Naive B cell (primary cell): ENCODE data around the gene LMX1B. TPM values are rescaled to one million over a fixed set of nuclear protein-coding genes. Genes with fewer than 3 reads are reported as not detected.
"Not testable (repeated sequence)": the region's sequence is repeated elsewhere in the genome, so short reads cannot be mapped to it uniquely, and the experiment has no call there.

Source experiments
- ATAC-seq, 2 donors: fragments of 150-1000 bp; cut with Tn5 transposase; 2 replicates each; pipeline ENCODE4 v1.10.0; 2021; ENCODE audit warnings: low read depth in 2 of 2, mild to moderate bottlenecking in 2 of 2, moderate library complexity in 2 of 2
- DNase-seq: peaks from one replicate; pipeline ENCODE4 v3.0.0; 2022
- H3K27ac Mint-ChIP-seq, 6 donors: one replicate each; pipeline ENCODE4 v1.8.0; 2020 to 2022; ENCODE audit warnings: mild to moderate bottlenecking in 6 of 6, mixed read lengths in 6 of 6, moderate library complexity in 5 of 6, inconsistent platforms in 2 of 6
- H3K27me3 Mint-ChIP-seq, 3 donors: one replicate each; pipeline ENCODE4 v1.8.0; 2021 to 2022; ENCODE audit warnings: mixed read lengths in 3 of 3, mild to moderate bottlenecking in 1 of 3
- H3K36me3 Mint-ChIP-seq, 2 donors: one replicate each; pipeline ENCODE4 v1.8.0; 2020 to 2022; ENCODE audit warnings: mixed read lengths in 2 of 2, inconsistent platforms in 1 of 2, mild to moderate bottlenecking in 1 of 2
- H3K4me1 Mint-ChIP-seq, 3 donors: one replicate each; pipeline ENCODE4 v1.8.0; 2020 to 2022; ENCODE audit warnings: mixed read lengths in 3 of 3, inconsistent platforms in 1 of 3, mild to moderate bottlenecking in 1 of 3, moderate library complexity in 1 of 3
- H3K4me3 Mint-ChIP-seq, 8 donors: one replicate each; pipeline ENCODE4 v1.8.0; 2020 to 2022; ENCODE audit warnings: mild to moderate bottlenecking in 8 of 8, mixed read lengths in 8 of 8, moderate library complexity in 8 of 8, inconsistent platforms in 2 of 8
- H3K9me3 Mint-ChIP-seq, 7 donors: one replicate each; pipeline ENCODE4 v1.8.0; 2020 to 2022; ENCODE audit warnings: mixed read lengths in 7 of 7, mild to moderate bottlenecking in 5 of 7, inconsistent platforms in 2 of 7, moderate library complexity in 1 of 7
- polyA plus RNA-seq, 6 donors: library from polyadenylated mRNA; unstranded; fragments of 300-500 nt; fragmentation: Illumina TruSeq; gene quantifications; one replicate each; pipeline ENCODE4 v1.2.3, GENCODE V29; 2021; ENCODE audit warnings: low read depth in 6 of 6

LMX1B gene
- polyA plus RNA-seq, 6 donors from 2014 or later: not detected

- H3K27ac Mint-ChIP-seq: no peak overlapping the region
- no peaks in the 10 kb centered on the region for H3K9me3 Mint-ChIP-seq
- ATAC-seq (no peak), DNase-seq (no peak)
- peaks cover 57 to 98% (median 91%) of the 10 kb centered on the region in 3 donors for H3K27me3 Mint-ChIP-seq
- no peak overlapping the region for H3K4me3 Mint-ChIP-seq
- H3K36me3 Mint-ChIP-seq: no peaks in the 10 kb centered on the region
- no peaks in the 10 kb centered on the region for H3K4me1 Mint-ChIP-seq
Measured at GRCh38 chr9:126650404-126651341, 36.9 kb downstream of the LMX1B start.

GRCh38 chr9:126652140-126652582, 38.4 kb downstream of the LMX1B start:
- no peak overlapping the region for H3K4me3 Mint-ChIP-seq
- H3K9me3 Mint-ChIP-seq: no peaks in the 10 kb centered on the region
- no peak overlapping the region for H3K27ac Mint-ChIP-seq
- DNase-seq (no peak), ATAC-seq (no peak)
- no peaks in the 10 kb centered on the region for H3K4me1 Mint-ChIP-seq
- peaks cover 55 to 97% (median 91%) of the 10 kb centered on the region in 3 donors for H3K27me3 Mint-ChIP-seq
- H3K36me3 Mint-ChIP-seq: no peaks in the 10 kb centered on the region

- DNase-seq (no peak), ATAC-seq (no peak)
- Mint-ChIP-seq H3K9me3 (no peaks in the 10 kb centered on the region), H3K4me1 (no peaks in the 10 kb centered on the region), H3K4me3 (no peak overlapping the region), H3K27me3 (peaks cover 44 to 87% (median 87%) of the 10 kb centered on the region in 3 donors), H3K36me3 (no peaks in the 10 kb centered on the region), H3K27ac (no peak overlapping the region)
Measured at GRCh38 chr9:126654124-126654523, 40.4 kb downstream of the LMX1B start.

GRCh38 chr9:126656214-126656613, 42.5 kb downstream of the LMX1B start:
- H3K27me3 Mint-ChIP-seq: peaks cover 35 to 80% (median 75%) of the 10 kb centered on the region in 3 donors
- H3K4me1 Mint-ChIP-seq, DNase-seq: not testable (repeated sequence)

GRCh38 chr9:126658201-126658825, 44.6 kb downstream of the LMX1B start:
- Mint-ChIP-seq H3K27me3 (peaks cover 29 to 77% (median 62%) of the 10 kb centered on the region in 3 donors), H3K4me3 (no peak overlapping the region), H3K4me1 (no peaks in the 10 kb centered on the region), H3K27ac (peak overlapping the region in 1 of 6 donors; percentile 56), H3K9me3 (no peaks in the 10 kb centered on the region), H3K36me3 (no peaks in the 10 kb centered on the region)
- ATAC-seq (no peak), DNase-seq (no peak)

More at GRCh38 chr9:126656214-126656613, 42.5 kb downstream of the LMX1B start:
- ATAC-seq, H3K4me3 Mint-ChIP-seq, H3K36me3 Mint-ChIP-seq, H3K9me3 Mint-ChIP-seq, H3K27ac Mint-ChIP-seq: not testable (repeated sequence)

- peaks cover 22 to 76% (median 54%) of the 10 kb centered on the region in 3 donors for H3K27me3 Mint-ChIP-seq
- peaks cover 0 to 3% (median 0%) of the 10 kb centered on the region in 3 donors for H3K4me1 Mint-ChIP-seq
- no peaks in the 10 kb centered on the region for H3K36me3 Mint-ChIP-seq
Measured at GRCh38 chr9:126658956-126659555, 45.3 kb downstream of the LMX1B start.

GRCh38 chr9:126661122-126661520, 47.4 kb downstream of the LMX1B start:
- peaks cover 14 to 72% (median 48%) of the 10 kb centered on the region in 3 donors for H3K27me3 Mint-ChIP-seq
- ATAC-seq: no peak
- no peaks in the 10 kb centered on the region for H3K36me3 Mint-ChIP-seq
- H3K4me3 Mint-ChIP-seq: no peak overlapping the region
- no peaks in the 10 kb centered on the region for H3K9me3 Mint-ChIP-seq
- H3K4me1 Mint-ChIP-seq: peaks cover 2 to 17% (median 10%) of the 10 kb centered on the region in 3 donors
- H3K27ac Mint-ChIP-seq: no peak overlapping the region
- no peak for DNase-seq

More at GRCh38 chr9:126658956-126659555, 45.3 kb downstream of the LMX1B start:
- Mint-ChIP-seq H3K4me3 (no peak overlapping the region), H3K27ac (no peak overlapping the region), H3K9me3 (no peaks in the 10 kb centered on the region)
- no peak for ATAC-seq
- DNase-seq: no peak

- DNase-seq (no peak), ATAC-seq (no peak)
- Mint-ChIP-seq H3K36me3 (no peaks in the 10 kb centered on the region), H3K27me3 (peaks cover 16 to 73% (median 43%) of the 10 kb centered on the region in 3 donors), H3K9me3 (no peaks in the 10 kb centered on the region), H3K4me1 (peaks cover 8 to 23% (median 16%) of the 10 kb centered on the region in 3 donors), H3K4me3 (no peak overlapping the region), H3K27ac (peak overlapping the region in 1 of 6 donors; percentile 10)
Measured at GRCh38 chr9:126661521-126662251, 48.0 kb downstream of the LMX1B start.

GRCh38 chr9:126663661-126664072, 49.9 kb downstream of the LMX1B start:
- Mint-ChIP-seq H3K36me3 (no peaks in the 10 kb centered on the region), H3K4me1 (peaks cover 8 to 26% (median 17%) of the 10 kb centered on the region in 3 donors), H3K9me3 (no peaks in the 10 kb centered on the region), H3K4me3 (no peak overlapping the region), H3K27me3 (peaks cover 10 to 61% (median 23%) of the 10 kb centered on the region in 3 donors), H3K27ac (no peak overlapping the region)
- ATAC-seq (no peak), DNase-seq (no peak)

- H3K27ac Mint-ChIP-seq: no peak overlapping the region
- H3K9me3 Mint-ChIP-seq: no peaks in the 10 kb centered on the region
- DNase-seq: no peak
- H3K27me3 Mint-ChIP-seq: peaks cover 10 to 54% (median 22%) of the 10 kb centered on the region in 3 donors
- no peaks in the 10 kb centered on the region for H3K36me3 Mint-ChIP-seq
- peak overlapping the region in 2 of 8 donors; percentile 45 to 81 for H3K4me3 Mint-ChIP-seq
- no peak for ATAC-seq
- peaks cover 8 to 26% (median 17%) of the 10 kb centered on the region in 3 donors for H3K4me1 Mint-ChIP-seq
Measured at GRCh38 chr9:126664900-126665643, 51.3 kb downstream of the LMX1B start.

- no peaks in the 10 kb centered on the region for H3K36me3 Mint-ChIP-seq
- ATAC-seq (no peak), DNase-seq (no peak)
- no peak overlapping the region for H3K4me3 Mint-ChIP-seq
- no peak overlapping the region for H3K27ac Mint-ChIP-seq
- peaks cover 10 to 52% (median 19%) of the 10 kb centered on the region in 3 donors for H3K27me3 Mint-ChIP-seq
- H3K4me1 Mint-ChIP-seq: peaks cover 8 to 26% (median 17%) of the 10 kb centered on the region in 3 donors
- H3K9me3 Mint-ChIP-seq: no peaks in the 10 kb centered on the region
Measured at GRCh38 chr9:126665644-126666035, 51.9 kb downstream of the LMX1B start.

GRCh38 chr9:126666155-126666803, 52.6 kb downstream of the LMX1B start:
- Mint-ChIP-seq H3K27ac (peak overlapping the region in 2 of 6 donors; percentile 82 to 84), H3K27me3 (peaks cover 10 to 48% (median 14%) of the 10 kb centered on the region in 3 donors), H3K4me3 (peak overlapping the region in 5 of 8 donors; percentile 4 to 64 (median 16)), H3K36me3 (no peaks in the 10 kb centered on the region), H3K4me1 (peaks cover 8 to 26% (median 17%) of the 10 kb centered on the region in 3 donors), H3K9me3 (no peaks in the 10 kb centered on the region)
- DNase-seq: no peak
- peak; percentile 35 to 67 for ATAC-seq
